ENCODE data around the gene HYAL1.

Gene HYAL1

DNA sequence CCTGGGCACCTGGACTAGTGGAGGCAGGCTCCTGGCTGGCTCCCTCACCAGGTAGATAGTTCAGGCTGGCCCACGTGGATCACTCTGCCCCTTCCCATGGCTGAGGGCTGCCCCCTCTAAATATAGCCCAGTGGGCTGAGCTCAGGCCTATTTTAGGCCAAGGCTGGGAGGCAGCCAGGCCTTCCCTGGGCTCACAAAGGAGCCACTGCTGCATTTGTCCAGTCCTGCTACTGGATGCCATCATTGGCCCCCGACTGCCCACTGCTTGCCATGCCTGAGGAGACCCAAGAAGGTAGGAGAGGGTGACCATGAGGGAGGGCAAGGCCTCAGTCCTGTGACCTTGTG, 24.5 kb downstream of the HYAL1 start, which contains the start of gene LSMEM2:
TSS of gene LSMEM2 (plus strand) at position 208 of the 345 bp plus-strand sequence. CDS start at position 235, 27 bp downstream.
- Histone ChIP-seq H3K4me3 (ENCODE audit: low read depth, low read length) (no peak within 1 kb of the TSS), H3K36me3 (replicated peaks) (no peaks in the 10 kb centered on the region), H3K27ac (no peak within 1 kb of the TSS), H3K27me3 (replicated peaks) (peaks cover 20% of the 10 kb centered on the region)
- DNase-seq: no peak
- TF ChIP-seq, protein P1, sequence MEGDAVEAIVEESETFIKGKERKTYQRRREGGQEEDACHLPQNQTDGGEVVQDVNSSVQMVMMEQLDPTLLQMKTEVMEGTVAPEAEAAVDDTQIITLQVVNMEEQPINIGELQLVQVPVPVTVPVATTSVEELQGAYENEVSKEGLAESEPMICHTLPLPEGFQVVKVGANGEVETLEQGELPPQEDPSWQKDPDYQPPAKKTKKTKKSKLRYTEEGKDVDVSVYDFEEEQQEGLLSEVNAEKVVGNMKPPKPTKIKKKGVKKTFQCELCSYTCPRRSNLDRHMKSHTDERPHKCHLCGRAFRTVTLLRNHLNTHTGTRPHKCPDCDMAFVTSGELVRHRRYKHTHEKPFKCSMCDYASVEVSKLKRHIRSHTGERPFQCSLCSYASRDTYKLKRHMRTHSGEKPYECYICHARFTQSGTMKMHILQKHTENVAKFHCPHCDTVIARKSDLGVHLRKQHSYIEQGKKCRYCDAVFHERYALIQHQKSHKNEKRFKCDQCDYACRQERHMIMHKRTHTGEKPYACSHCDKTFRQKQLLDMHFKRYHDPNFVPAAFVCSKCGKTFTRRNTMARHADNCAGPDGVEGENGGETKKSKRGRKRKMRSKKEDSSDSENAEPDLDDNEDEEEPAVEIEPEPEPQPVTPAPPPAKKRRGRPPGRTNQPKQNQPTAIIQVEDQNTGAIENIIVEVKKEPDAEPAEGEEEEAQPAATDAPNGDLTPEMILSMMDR (IDR thresholded peaks at IDR 0.05; ENCODE audit: low read depth, low read length, missing control alignments): no peak
- in situ Hi-C loops (cut with HindIII; ENCODE audit: low pct_ligation_motif_present, low sequenced_read_pairs): no loop called here

DNA sequence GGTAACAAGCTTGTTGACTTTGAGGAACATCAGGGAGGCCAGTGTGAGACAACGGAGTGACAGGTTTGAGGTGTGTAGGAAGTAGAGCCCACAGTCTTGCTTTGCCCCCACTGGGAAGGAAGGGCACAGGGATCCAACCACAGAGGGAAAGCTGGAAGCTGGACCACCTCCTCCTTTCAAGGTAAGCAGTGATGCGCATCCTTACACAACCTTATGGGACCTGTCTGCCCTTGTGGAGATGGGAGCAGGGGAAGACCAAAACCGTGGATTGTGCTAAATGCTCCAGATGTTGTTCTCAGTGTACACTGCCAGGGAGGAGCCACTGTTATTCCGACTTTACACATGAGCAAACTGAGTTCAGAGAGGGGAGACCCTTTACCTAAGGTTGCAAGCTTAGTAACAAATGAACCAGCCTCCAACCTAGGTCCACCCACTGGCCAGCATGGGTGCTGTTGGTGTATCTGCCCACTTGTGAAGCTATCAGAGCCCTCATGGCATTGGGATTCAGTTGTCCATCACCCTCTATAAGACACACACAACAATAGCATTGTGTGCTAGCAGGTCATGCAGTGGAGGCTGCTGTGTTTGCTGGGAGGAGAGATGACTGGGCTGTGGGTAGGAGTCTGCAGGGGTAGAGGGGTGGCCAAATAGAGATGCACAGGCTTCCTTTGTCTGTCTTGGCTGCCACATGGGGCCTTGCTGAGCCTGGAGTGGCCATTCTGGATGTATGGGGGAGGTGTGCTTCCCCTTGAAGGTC, 25.1 kb downstream of the HYAL1 start:
- TF ChIP-seq, protein P1 (IDR thresholded peaks at IDR 0.05; ENCODE audit: low read depth, low read length, missing control alignments): no peak
- H3K36me3 ChIP-seq (replicated peaks): no peaks in the 10 kb centered on the region
- peaks cover 26% of the 10 kb centered on the region for H3K27me3 ChIP-seq (replicated peaks)
- no peak for DNase-seq
- H3K4me3 ChIP-seq (ENCODE audit: low read depth, low read length): no peak overlapping the region
- in situ Hi-C loops (cut with HindIII; ENCODE audit: low pct_ligation_motif_present, low sequenced_read_pairs): no loop called here
- H3K27ac ChIP-seq: no peak overlapping the region

DNA sequence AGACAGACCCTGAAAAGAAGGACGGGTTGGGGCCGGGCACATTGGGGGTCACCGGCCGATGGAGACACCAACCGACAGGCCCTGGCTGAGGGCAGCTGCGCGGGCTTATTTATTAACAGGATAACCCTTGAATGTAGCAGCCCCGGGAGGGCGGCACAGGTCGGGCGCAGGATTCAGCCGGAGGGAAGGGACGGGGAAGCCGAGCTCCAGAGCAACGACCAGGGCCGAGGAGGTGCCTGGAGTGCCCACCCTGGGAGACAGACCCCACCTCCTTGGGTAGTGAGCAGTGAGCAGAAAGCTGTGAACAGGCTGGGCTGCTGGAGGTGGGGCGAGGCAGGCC, 26.6 kb downstream of the HYAL1 start:
- in situ Hi-C loops (cut with HindIII; ENCODE audit: low pct_ligation_motif_present, low sequenced_read_pairs): no loop called here
- Histone ChIP-seq H3K27ac (no peak overlapping the region), H3K36me3 (replicated peaks) (no peaks in the 10 kb centered on the region), H3K27me3 (replicated peaks) (peaks cover 26% of the 10 kb centered on the region), H3K4me3 (ENCODE audit: low read depth, low read length) (no peak overlapping the region)
- no peak for DNase-seq
- TF ChIP-seq, protein P1 (IDR thresholded peaks at IDR 0.05; ENCODE audit: low read depth, low read length, missing control alignments): no peak

DNA sequence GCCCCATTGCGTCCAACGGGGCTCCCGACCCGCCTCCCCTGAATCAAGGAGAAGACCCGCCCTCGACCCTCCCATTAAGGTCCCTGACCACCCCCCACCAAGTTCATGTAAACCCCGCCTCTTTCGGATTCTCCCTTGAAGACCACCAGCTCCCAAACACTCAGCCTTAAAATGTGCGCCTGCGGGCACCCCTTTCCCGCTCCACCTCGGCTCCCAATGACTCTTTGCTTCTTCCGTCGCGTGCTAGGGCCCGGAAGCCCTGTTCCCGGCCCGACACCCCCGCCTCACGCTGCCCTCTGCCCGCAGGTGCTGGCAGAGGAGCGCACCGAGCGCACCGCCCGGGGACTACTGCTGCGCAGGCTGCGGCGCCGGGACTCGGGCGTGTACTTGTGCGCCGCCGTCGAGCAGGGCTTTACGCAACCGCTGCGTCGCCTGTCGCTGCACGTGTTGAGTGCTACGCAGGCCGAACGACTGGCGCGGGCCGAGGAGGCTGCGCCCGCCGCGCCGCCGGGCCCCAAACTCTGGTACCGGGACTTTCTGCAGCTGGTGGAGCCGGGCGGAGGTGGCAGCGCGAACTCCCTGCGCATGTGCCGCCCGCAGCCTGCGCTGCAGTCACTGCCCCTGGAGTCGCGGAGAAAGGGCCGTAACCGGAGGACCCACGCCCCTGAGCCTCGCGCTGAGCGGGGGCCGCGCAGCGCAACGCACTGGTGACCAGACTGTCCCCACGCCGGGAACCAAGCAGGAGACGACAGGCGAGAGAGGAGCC, 27.2 kb downstream of the HYAL1 start:
- Histone ChIP-seq H3K4me3 (ENCODE audit: low read depth, low read length) (no peak overlapping the region), H3K36me3 (replicated peaks) (no peaks in the 10 kb centered on the region), H3K27me3 (replicated peaks) (peaks cover 26% of the 10 kb centered on the region), H3K27ac (no peak overlapping the region)
- in situ Hi-C loops (cut with HindIII; ENCODE audit: low pct_ligation_motif_present, low sequenced_read_pairs): no loop called here
- DNase-seq: no peak
- TF ChIP-seq, protein P1 (IDR thresholded peaks at IDR 0.05; ENCODE audit: low read depth, low read length, missing control alignments): no peak

DNA sequence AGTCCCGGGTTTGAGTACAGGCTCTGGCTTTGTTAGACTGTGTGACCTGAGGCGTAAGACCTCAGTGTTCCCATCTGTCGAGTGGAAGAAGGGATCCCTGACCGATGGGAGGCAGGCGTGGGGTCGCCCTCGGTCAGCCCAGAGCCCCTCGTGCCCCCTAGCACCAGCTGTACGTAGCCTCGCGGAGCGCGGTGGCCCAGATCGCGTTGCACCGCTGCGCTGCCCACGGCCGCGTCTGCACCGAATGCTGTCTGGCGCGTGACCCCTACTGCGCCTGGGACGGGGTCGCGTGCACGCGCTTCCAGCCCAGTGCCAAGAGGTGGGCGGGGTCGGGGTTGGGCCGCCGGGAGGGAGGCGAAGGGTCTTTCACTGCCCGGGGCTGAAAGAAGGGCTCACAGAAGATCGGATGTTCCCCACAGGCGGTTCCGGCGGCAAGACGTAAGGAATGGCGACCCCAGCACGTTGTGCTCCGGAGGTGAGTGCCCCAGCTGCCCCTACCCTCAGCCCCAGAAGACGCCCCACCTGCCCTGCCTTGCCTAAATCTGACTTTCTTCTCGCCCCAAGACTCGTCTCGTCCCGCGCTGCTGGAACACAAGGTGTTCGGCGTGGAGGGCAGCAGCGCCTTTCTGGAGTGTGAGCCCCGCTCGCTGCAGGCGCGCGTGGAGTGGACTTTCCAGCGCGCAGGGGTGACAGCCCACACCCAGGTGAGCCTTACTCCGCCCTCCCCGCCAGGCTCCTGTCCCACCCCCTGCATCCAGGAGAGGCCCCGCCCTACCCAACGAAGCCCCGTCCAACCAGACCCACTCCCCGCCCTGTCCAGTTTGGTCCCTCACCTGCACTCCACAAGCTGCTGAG, 28.0 kb downstream of the HYAL1 start:
- Histone ChIP-seq H3K4me3 (ENCODE audit: low read depth, low read length) (no peak overlapping the region), H3K27me3 (replicated peaks) (peaks cover 26% of the 10 kb centered on the region), H3K36me3 (replicated peaks) (no peaks in the 10 kb centered on the region), H3K27ac (no peak overlapping the region)
- TF ChIP-seq, protein P1 (IDR thresholded peaks at IDR 0.05; ENCODE audit: low read depth, low read length, missing control alignments): no peak
- DNase-seq: no peak
- in situ Hi-C loops (cut with HindIII; ENCODE audit: low pct_ligation_motif_present, low sequenced_read_pairs): no loop called here

Data from brain microvascular endothelial cell (primary cell).